ENCODE data around the gene KCNQ1OT1.

Gene KCNQ1OT1

DNA sequence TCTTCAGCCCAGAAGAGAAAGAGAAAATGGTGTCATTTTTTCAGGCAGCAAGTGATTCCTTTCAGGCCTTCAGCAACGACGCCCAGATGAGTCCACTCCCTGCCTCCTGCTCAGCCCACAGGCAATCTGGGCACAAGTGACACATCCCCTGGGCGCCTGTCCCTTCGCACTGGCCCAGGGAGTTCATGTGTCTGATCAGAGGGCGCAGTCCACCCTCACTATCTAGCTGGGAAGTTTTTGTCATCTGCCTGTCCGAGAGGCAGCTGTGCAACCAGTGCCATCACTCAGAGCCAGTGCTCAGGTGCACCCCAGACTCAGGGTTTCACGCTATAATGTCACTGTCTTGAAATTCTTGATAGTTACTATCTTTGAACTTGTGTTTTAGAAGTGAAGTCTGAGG, 1.4 kb upstream of the KCNQ1OT1 start:
- DNase-seq, result no peak

DNA sequence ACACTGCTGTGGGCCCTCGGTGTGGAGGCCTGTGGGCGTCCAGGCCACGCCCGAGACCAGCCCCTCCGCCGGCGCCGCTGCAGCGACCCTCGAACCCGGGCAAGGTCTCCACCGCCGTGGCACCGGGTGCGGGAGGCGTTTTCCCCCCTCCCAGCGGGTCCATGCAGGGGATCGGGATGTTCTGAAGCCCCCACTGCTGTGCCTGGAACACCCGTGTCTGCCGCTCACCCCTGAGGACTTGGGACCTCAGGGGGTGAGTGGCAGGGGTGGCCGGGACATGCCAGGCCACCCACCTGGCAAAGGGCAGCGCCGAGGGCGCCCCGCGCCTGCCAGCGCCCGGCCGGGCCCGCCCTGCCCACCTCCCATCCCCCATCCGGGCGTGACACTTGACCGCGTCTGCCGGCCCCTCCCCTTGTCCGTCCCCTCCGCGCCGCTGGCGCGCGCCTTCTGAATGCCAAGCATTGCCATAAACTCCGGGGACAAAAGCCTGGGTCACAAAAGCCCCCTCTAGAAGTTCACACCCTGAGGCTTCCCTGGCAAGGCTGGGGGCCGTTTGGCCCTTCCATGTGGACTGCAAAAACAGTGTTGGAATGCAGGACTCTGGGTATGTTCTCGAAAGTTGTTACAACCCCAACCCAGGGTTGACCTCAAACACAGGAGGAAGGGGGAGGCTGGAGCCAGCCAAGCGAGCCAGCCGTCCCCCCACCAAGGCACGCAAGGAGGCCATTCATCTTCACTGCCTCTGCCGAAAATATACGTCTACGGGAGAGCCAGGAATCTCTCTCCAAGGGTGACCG, 819 bp upstream of the KCNQ1OT1 start:
- peak; percentile 3 for DNase-seq

DNA sequence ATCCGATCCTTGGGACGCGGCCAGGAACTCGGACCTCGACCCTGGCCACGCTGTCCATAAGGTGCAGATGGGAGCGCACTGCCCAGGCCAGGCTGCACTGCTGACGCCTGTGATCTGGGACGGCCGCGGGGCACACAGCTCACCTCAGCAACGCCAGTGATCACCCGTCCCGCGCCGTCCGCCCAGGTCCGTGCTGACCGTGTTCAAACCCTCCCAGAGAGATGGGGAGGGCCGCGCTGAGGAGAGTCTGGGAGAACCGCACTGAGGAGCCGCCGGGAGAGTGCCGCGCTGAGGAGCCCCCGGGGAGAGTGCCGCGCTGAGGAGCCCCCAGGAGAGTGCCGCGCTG, 636 bp downstream of the KCNQ1OT1 start:
- DNase-seq, result no peak

DNA sequence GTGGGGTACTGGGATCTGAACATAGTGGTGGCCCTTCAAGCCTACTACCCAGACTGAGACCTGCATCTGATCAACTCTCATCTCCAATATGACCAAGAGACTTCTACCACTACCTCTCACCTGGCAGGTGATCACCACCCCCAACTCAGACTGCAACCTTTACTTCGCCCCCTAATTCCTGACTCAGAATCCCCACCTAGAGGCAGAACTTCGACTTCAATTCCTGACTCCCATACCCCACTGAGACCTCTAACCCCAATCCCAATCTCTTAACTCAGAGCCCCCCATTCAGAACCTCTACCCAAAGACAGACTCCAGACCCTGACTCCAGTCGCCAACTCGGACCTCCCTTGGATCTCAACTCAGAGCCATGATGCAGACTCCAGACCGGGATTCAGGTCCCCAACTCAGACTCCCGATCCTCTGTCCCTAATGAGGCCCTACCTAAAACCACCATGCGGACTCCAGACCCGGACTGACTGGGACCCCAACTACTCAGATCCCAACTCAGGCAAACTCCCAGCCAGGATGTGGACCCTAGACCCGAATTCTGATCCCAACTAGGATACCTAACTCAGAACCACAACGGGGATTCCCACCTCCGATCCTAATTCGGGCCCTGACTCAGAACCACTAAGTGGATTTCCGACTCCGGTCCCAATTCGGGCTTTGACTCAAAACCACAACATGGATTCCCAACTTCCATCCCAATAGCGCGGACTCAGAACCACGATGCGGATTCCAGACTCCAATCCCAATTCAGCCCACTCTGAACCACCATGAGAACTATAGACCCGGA, 1.2 kb downstream of the KCNQ1OT1 start:
- no peak for DNase-seq

- no peak for DNase-seq
These were observed 1.9 kb downstream of the KCNQ1OT1 start for GRCh38 chr11:2697866-2698265.

DNA sequence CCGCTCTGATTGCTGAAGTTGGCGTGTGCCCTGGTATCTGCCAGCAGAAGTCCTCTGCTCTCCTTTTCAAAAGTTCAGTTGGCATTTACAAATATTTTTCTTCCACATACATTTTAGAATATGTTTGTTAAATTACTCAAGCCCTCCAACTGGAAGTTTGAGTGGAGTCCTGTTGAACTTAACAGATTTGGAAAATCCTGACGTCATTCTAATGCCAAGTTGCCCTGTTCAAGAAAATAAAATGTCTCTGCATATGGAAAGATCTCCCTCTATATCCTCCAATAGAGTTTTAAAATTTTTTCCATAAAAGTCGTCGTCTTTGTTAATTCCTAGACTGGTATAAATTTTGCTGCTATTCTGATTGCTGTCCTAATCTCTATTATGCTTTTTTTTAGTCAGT, 3.3 kb downstream of the KCNQ1OT1 start:
- DNase-seq, result no peak

DNA sequence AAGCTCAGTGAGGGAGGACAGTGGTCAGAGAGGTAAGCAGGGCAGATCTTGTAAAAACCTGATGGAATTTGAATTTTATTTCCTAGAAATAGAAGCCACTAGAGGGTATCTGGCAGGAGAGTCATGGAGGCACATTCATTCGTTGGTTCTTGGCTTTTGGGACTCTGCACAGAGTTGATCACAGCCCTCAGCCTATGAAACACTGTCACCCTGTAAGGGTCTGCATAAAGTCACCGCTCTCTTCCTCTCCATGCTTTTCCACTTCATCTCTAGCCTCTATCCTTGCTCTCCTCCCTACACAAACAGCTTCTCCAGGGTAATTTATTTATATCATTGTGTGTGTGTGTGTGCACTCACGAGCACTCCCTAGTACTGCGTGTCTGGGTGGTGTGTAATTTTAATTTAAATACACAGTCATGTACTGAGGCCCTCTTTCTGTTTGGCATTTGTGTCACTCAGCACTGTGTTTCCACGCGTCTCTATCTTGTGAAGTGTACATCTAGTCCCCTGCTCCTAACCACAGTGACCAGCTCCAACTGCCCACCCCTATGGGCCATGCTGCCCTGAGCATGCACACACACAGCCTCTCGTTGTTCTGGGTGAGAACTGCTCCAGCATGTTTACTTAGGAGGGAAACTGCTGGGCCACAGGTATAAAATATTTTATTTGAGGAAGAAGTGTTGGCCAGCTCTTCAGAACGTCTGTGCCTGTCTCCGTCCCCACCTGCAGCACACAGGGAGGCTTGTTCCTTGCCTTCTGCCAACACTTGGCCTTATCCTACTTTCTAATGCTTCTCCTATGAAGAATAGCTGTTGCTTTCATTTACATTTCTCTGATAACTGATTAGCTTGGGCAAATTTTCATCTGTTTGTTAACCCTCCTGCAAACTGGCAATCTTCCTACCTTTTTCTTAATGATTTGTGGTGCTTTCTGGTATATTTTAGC, 4.5 kb downstream of the KCNQ1OT1 start:
- DNase-seq, result no peak

DNA sequence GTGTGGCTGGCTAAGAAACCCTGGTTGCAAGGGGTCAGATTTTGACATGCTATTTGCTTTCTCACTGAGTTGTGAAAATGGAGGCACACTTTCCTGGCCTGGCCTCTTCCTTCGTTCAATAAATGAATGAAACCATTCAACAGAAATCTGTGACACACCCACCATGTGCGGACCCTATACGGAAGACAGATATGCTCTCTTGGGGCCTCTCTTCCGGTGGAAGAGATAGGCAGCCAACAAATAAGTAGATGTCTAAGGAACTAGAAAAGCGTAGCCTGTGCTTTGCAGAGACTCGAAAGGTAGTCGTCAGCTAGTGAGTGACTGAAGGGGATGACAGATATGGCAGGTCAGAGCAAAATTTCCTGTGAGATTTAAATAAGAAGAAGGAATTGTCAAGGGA, 5.3 kb downstream of the KCNQ1OT1 start:
- no peak for DNase-seq

- no peak for DNase-seq
These were observed 6.2 kb downstream of the KCNQ1OT1 start for GRCh38 chr11:2693271-2694261.

DNA sequence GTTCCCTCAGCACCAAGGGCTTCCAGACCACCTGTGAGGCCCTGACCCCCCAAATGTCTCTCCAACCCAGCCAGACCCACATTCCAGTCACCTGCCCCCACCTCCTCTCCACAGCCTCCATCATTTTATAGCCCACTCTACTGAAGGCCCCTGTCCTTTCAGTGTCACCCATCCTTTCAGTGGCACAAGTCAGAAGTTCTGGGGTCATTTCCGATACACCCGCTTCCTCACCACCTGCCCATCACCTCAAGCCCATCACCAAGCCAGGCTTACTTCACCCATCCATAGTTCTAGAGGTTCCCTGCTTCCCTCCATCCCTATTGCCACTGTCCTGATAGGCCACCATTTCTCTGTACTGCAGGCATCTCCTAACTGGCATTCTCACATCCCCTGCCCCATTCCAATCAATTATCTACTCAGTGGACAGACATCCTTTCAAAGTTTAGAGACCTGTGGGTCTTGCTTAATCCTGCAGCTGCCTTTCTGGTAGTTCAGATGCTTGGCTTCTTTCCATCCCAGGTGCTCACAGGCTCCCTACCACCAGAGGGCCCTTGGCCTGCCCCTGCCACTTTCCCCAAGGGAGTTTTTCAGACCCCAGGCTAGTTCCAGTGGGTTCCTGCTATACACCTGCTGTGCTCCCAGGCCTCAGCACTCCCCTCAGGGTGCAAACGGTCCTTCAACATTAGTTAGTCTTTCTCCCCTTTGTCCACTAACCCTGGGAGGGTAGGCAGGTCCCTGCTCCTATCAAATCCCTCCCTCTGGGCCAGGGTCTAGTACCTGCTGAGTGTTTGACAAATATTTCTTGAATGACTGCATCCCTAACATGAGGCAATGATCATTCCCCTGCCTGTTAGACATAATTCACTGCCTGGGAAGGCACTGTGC, 7.6 kb downstream of the KCNQ1OT1 start:
- DNase-seq, result no peak

GRCh38 chr11:2691355-2691761, 8.4 kb downstream of the KCNQ1OT1 start:
- DNase-seq, result no peak

DNA sequence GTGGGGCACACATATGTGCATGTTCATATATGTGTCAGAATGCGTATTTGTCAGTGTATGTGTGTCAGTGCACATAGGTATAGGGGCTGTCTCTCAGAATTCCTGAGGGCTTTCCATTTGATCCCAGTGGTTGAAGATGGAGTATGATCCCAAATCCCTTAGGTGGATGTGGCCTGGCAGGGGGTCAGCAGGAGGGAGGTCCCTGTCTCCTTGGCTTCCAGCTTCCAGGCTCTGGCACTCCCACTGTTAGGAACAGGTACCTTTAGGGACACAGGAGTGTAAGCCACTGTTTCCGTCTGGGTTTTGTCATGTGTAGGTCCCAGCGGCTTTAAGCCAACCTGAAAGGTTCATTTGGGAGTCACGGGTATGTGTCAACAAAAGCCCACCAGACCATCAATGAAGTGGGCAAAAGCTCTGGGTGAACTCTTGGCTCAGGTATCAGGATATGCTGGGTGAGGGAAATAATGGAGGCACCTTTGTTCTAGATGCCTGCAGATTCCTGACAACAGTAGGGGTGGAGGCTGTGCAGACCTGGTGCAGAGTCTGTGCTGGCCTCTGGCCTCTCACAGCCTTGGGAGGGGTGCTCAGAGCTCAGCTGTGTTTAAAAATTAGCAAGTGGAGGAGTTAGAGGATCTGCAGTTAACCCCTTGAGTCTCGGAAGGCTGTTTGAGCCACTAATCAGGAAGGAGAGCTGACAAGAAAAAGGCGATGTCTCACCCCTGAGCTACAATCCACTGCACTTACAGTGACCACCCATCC, 9.0 kb downstream of the KCNQ1OT1 start:
- DNase-seq, result no peak

DNA sequence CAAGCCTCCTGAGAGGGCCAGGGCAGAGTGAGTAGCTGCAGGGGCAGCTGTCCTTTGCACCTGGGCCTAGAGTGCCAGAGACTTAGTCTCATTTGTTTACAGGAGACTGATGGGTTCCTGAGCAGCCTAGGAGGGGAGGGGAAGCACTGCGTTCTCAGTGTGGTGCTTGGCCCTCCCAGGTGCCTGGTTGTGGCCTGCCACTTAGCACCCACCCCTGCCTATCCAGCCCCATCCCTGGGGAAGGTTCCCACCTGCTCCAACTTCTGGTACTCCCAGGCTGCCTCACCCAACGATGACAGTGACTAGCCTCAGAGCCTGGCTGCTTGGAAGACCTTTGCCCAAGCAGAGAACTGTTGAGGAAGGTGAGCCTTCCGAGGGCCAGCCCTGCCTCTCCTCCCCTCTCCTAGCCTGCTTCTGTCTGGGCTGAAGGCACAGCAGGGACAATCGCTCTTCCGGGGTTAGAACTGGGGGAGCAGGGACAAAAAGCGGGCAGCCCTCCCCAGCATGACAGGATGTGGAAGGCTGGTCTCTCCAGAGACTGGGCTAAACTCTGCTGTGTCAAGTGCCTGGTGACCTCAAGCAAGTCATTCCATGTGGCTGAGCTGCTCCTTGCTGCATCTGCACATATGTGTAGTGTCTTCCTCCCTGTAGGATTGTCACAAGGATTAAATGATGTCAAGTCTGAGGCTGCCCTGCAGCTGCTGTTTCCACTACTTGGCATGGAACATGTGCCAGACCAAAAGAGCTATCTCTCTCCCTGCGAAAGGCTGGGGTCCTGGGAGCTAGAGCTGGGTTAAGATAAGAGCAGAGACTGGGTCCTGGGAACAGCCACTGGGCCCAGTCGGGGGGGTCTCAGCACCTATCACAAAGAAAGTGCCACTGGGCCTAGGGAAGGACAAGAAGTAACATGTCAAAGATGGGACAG, 9.9 kb downstream of the KCNQ1OT1 start:
- DNase-seq, result no peak

- DNase-seq, result no peak
These were observed 11.2 kb downstream of the KCNQ1OT1 start for GRCh38 chr11:2688381-2689231.

GRCh38 chr11:2687782-2688191, 12.0 kb downstream of the KCNQ1OT1 start:
- no peak for DNase-seq

DNA sequence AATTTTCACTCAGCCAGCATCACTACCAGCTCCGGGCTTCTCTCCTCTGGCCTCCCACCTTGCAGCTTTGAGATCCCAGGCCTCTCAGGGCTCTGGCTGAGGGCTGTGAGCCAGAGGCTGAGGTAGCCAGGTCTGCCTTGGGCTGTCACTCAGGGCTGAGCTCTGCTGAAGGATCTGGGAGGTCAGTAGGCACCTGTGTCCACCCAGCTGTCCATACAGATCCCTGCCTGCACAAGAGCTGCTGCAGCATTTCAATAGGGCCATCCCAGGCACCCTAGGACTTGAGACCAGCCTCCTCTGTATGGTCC, 12.6 kb downstream of the KCNQ1OT1 start:
- no peak for DNase-seq

- DNase-seq, result no peak
These were observed 13.2 kb downstream of the KCNQ1OT1 start for GRCh38 chr11:2686360-2687222.

Data from MV-4-11 (cell line).